ENCODE results near the gene ZIC4.

Gene ZIC4

GRCh38 chr3:147390589-147391569, 15.5 kb downstream of the ZIC4 start (continued):
- TF ChIP-seq ZNF8 (CRISPR knock-in tag; IDR thresholded peaks at IDR 0.05) (no peak), ZNF70 (CRISPR knock-in tag; IDR thresholded peaks at IDR 0.05) (no peak), RARB (CRISPR knock-in tag; IDR thresholded peaks at IDR 0.05) (no peak), GLIS3 (CRISPR knock-in tag; IDR thresholded peaks at IDR 0.05) (no peak), OSR1 (CRISPR knock-in tag; IDR thresholded peaks at IDR 0.05) (no peak), ZNF565 (CRISPR knock-in tag; conservative IDR thresholded peaks at IDR 0.05; ENCODE audit: low read depth) (no peak)
- TF ChIP-seq, protein P1, sequence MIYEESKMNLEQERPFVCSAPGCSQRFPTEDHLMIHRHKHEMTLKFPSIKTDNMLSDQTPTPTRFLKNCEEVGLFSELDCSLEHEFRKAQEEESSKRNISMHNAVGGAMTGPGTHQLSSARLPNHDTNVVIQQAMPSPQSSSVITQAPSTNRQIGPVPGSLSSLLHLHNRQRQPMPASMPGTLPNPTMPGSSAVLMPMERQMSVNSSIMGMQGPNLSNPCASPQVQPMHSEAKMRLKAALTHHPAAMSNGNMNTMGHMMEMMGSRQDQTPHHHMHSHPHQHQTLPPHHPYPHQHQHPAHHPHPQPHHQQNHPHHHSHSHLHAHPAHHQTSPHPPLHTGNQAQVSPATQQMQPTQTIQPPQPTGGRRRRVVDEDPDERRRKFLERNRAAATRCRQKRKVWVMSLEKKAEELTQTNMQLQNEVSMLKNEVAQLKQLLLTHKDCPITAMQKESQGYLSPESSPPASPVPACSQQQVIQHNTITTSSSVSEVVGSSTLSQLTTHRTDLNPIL (CRISPR knock-in tag; IDR thresholded peaks at IDR 0.05; ENCODE audit: low read depth): no peak

DNA sequence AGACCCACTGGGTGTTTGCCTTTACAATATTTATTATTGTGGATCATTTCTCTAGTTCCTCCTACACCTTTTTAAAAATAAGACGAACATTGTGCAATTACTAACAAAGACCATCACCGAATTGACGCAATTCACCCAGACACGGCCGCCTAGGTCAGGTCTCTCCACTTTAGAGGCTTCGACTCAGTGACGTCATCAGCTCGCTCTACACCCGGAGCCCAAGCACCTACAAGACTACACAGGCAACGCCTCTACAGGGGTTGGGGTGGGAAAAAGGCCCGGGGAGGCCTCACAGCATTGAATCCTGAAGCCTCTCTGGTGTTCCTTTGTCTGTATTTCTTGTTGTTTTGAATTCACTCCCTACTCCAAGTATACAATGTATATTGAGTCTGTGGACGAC, 16.6 kb downstream of the ZIC4 start:
- ATAC-seq: no peak
- TF ChIP-seq ZNF70 (CRISPR knock-in tag; IDR thresholded peaks at IDR 0.05) (no peak), TOX (CRISPR knock-in tag; IDR thresholded peaks at IDR 0.05; ENCODE audit: borderline replicate concordance) (no peak), TSHZ2 (CRISPR knock-in tag; IDR thresholded peaks at IDR 0.05) (no peak), ZNF8 (CRISPR knock-in tag; IDR thresholded peaks at IDR 0.05) (no peak), OSR1 (CRISPR knock-in tag; IDR thresholded peaks at IDR 0.05) (no peak), ZFP30 (CRISPR knock-in tag; IDR thresholded peaks at IDR 0.05) (no peak), ZC3H10 (CRISPR knock-in tag; IDR thresholded peaks at IDR 0.05) (no peak), ESRRG (CRISPR knock-in tag; IDR thresholded peaks at IDR 0.05) (no peak), PATZ1 (CRISPR knock-in tag; IDR thresholded peaks at IDR 0.05; ENCODE audit: borderline replicate concordance) (no peak), GLIS3 (CRISPR knock-in tag; IDR thresholded peaks at IDR 0.05) (no peak), CSDC2 (CRISPR knock-in tag; IDR thresholded peaks at IDR 0.05) (no peak), ZNF565 (CRISPR knock-in tag; conservative IDR thresholded peaks at IDR 0.05; ENCODE audit: low read depth) (no peak), ZFP3 (CRISPR knock-in tag; IDR thresholded peaks at IDR 0.05) (no peak), SNAI2 (CRISPR knock-in tag; IDR thresholded peaks at IDR 0.05) (no peak), TCF4 (CRISPR knock-in tag; IDR thresholded peaks at IDR 0.05; ENCODE audit: borderline replicate concordance) (no peak), CSRNP3 (CRISPR knock-in tag; IDR thresholded peaks at IDR 0.05) (no peak)
- TF ChIP-seq, protein P2, sequence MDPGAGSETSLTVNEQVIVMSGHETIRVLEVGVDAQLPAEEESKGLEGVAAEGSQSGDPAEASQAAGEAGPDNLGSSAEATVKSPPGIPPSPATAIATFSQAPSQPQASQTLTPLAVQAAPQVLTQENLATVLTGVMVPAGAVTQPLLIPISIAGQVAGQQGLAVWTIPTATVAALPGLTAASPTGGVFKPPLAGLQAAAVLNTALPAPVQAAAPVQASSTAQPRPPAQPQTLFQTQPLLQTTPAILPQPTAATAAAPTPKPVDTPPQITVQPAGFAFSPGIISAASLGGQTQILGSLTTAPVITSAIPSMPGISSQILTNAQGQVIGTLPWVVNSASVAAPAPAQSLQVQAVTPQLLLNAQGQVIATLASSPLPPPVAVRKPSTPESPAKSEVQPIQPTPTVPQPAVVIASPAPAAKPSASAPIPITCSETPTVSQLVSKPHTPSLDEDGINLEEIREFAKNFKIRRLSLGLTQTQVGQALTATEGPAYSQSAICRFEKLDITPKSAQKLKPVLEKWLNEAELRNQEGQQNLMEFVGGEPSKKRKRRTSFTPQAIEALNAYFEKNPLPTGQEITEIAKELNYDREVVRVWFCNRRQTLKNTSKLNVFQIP (CRISPR knock-in tag; IDR thresholded peaks at IDR 0.05; ENCODE audit: borderline replicate concordance, low read depth): no peak
